ENCODE data around the gene SLC16A3. TPM values are rescaled to one million over a fixed set of nuclear protein-coding genes. Genes with fewer than 3 reads are reported as not detected.
A peak's percentile ranks its signal among the peaks of the same experiment; 100 is the strongest.
"Not testable (repeated sequence)": the region's sequence is repeated elsewhere in the genome, so short reads cannot be mapped to it uniquely, and the experiment has no call there.

SLC16A3 gene
- total RNA-seq, 1 donor from 2014 or later: 162 TPM

DNA sequence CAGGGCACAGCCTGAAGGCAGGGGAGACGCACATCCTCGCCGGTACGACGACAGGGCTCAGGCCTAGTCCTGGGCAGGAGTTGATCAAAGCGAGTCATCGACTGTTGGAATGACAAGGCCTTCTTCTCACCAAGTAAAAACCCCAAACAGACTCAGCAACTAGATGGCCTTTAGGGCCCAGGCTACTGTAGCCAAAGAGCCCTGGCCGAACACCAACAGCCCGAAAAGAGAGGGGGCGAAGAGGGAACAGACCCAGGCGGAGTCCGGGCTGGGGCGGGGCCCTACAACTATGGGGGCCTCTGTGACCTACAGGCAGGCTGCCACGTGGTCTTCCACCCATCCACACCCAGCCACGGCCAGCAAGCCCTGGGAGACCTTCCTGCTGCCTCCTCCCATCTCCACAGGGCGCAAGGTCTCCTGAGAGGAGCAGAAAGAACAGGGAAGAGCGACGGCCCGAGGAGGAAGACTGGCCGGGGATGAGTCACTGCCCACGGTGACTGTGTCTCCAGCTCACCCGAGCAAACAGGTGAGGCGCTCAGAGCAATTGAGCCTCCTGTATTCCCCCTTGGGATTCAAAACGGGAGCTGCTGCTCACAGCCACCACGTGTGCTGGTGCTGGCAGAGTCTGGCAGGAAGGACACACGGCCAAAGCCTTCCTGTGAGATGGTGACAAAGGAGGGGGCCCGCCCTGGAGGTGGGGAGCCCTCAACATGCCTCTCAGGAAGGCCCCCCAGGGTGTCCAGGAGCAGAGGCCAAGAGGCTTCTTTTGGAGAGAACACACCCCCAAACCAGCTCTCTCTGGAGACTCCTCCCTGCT is 17.7 kb downstream of the SLC16A3 start:
- Mint-ChIP-seq H3K27me3 (no peaks in the 10 kb centered on the region), H3K36me3 (ENCODE audit: low read depth) (peaks cover 61% of the 10 kb centered on the region), H3K4me3 (no peak overlapping the region), H3K4me1 (peaks cover 13% of the 10 kb centered on the region), H3K27ac (peak overlapping the region; percentile 29), H3K9me3 (no peaks in the 10 kb centered on the region)
- intact Hi-C loops (cut with micrococcal nuclease): no loop called here
- no peak for DNase-seq

- Mint-ChIP-seq H3K9me3 (no peaks in the 10 kb centered on the region), H3K36me3 (ENCODE audit: low read depth) (peaks cover 67% of the 10 kb centered on the region), H3K4me3 (no peak overlapping the region), H3K4me1 (peaks cover 11% of the 10 kb centered on the region), H3K27me3 (no peaks in the 10 kb centered on the region), H3K27ac (no peak overlapping the region)
- intact Hi-C loops (cut with micrococcal nuclease): no loop called here
- DNase-seq: no peak
Observed at GRCh38 chr17:82247182-82247823, 18.5 kb downstream of the SLC16A3 start.

DNA sequence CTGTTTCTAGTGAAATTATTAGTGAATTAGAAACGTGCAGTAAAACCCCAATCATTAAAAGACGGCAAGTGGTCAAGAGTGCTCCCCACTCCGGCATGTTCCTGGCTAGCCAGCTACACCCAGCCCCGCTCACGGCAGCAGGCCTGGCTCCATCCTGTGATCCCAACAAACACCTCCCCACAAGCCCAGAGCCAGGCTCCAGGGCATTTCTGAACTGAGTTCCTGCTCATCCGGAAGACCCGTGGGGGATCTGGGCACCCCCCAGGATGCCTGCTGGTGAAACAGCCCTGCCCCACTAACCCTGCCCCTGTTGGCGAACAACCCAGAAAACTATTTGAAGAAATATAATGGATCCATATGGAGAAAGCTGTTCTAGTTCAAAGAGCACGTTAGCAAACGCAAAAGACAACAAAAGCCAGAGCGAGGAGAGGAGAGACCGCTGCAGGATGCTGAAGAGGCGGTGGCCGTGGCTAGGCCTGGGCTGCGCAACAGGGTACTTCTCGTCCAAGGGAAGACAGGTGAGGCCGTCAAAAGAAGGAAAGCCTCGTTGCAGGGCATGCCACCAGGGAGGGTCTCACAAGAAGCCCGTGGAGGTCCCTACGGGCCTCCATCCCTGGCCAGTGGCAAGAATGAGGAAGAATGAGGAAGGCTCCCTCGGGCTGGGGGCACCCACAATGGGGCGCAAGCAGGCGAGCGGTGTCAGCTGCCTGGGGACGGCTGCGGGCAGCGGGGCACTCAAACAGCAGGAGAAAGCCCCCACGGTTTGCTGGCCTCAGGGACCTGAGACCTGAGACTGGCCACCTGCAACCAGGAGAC is 19.2 kb downstream of the SLC16A3 start:
- intact Hi-C loops (cut with micrococcal nuclease): no loop called here
- Mint-ChIP-seq H3K36me3 (ENCODE audit: low read depth) (peaks cover 71% of the 10 kb centered on the region), H3K27me3 (no peaks in the 10 kb centered on the region), H3K27ac (no peak overlapping the region), H3K4me3 (no peak overlapping the region), H3K9me3 (no peaks in the 10 kb centered on the region), H3K4me1 (peaks cover 14% of the 10 kb centered on the region)
- DNase-seq: no peak

DNA sequence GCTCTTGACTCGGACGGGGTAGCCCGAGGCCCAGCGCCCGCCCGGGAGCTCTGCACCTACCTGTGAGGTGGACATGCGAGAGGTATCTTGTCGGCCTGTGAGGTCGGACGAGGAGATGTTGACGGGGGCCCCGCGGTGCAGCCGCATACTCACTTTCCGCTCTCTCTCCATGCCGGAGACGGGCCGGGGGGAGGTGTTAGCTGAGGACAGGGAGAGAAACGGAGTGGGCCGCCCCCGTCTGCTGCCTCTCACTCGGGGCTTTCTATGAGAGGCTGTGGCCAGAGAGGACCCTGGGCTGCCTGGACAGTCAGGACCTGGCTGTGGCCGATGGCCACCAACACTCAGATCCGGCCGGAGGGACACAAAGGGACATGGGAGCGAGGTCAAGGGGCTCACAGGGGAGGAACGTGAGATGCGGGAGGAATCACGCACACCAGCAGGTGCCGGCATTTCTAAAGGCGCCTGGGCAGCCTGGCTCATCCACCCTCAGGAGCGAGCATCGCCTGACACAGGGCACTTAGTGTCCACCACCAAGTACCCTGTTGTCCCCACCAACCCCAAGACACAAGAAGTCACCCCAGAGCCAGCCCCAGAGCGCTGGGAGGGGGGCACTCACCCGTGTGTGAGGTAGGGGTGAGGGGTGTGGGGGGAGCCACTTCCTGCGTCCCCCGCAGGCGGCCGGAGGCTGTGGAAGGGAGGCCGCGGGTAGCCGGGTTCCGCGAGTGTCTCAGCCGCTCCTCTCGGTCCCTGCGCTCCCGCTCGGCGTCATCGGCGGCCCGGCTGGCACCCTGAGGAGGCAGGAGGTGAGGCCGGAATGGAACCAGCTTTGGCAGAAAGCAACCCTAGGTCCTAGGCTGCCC is 20.2 kb downstream of the SLC16A3 start:
- H3K36me3 Mint-ChIP-seq (ENCODE audit: low read depth): peaks cover 68% of the 10 kb centered on the region
- peak overlapping the region; percentile 41 for H3K27ac Mint-ChIP-seq
- peaks cover 11% of the 10 kb centered on the region for H3K4me1 Mint-ChIP-seq
- no peak for DNase-seq
- no peak overlapping the region for H3K4me3 Mint-ChIP-seq
- intact Hi-C loops (cut with micrococcal nuclease): no loop called here
- H3K9me3 Mint-ChIP-seq: no peaks in the 10 kb centered on the region
- no peaks in the 10 kb centered on the region for H3K27me3 Mint-ChIP-seq

DNA sequence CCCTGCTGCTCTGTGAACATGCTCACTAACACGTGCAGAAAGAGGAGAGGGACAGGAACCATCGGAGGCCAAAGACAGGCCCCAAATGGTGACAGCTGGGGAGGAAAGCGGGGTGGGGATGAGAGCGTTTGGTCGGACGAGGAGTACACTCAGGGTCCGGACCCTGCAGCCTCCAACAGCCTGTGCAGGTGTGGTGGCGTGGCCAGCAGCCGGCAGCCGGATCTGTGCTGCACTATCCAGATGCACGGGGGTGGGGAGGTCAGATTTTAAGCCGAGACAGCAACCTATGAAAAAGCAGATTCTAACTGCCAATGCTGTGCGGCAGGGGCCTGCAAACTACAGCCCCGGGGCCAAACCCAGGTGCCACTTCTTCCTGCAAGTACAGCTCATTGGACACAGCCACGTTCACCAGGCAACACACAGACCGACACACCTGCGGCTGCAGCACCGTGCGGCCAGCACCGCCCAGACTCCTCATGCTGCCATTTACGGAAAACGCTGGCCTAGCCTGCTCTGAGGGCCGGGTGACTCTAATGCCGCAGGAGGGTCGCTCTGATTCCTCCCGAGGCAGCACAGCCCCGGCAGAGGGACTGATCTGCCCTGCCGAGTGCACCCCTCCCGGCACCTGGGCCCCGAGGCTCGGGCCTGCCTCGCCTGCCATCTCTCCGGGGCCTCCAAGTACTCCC is 21.2 kb downstream of the SLC16A3 start:
- Mint-ChIP-seq H3K4me1 (peaks cover 9% of the 10 kb centered on the region), H3K27me3 (no peaks in the 10 kb centered on the region), H3K36me3 (ENCODE audit: low read depth) (peaks cover 60% of the 10 kb centered on the region), H3K4me3 (no peak overlapping the region), H3K9me3 (no peaks in the 10 kb centered on the region), H3K27ac (no peak overlapping the region)
- intact Hi-C loops (cut with micrococcal nuclease): no loop called here
- DNase-seq: no peak

DNA sequence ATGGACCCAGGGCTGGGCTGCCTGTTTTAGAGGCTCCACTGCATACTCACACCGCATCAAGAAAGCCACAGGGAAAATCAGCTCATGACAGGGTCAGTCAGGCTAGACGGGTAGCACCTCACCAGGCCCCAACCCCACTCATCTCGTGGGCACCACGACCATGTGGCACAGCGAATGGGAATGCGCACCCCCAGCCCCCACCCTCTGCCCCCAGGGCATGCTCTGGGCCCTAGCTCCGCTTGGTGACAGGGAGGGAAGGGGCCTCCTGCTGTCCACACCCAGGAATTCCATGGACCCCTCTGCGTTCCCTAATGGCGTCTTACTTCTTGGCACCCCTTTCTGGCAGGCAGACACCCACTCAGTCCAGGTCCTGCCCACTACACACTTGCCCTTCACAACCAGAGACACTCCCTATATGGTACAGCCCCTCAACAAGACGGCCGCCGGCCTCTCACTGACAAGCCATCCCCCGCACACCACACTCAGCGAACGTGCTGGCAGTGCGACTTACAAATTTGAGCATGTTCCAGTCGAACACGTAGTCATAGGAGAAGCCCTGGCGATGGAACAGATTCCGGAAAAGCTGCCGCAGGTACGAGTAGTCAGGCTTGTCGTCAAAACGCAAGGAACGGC is 22.1 kb downstream of the SLC16A3 start:
- no peaks in the 10 kb centered on the region for H3K27me3 Mint-ChIP-seq
- H3K4me3 Mint-ChIP-seq: no peak overlapping the region
- DNase-seq: no peak
- peaks cover 9% of the 10 kb centered on the region for H3K4me1 Mint-ChIP-seq
- intact Hi-C loops (cut with micrococcal nuclease): no loop called here
- H3K27ac Mint-ChIP-seq: peak overlapping the region; percentile 41
- peaks cover 62% of the 10 kb centered on the region for H3K36me3 Mint-ChIP-seq (ENCODE audit: low read depth)
- no peaks in the 10 kb centered on the region for H3K9me3 Mint-ChIP-seq

GRCh38 chr17:82252511-82253178 is 23.8 kb downstream of the SLC16A3 start:
- no peak overlapping the region for H3K4me3 Mint-ChIP-seq
- H3K27ac Mint-ChIP-seq: no peak overlapping the region
- H3K27me3 Mint-ChIP-seq: no peaks in the 10 kb centered on the region
- no peaks in the 10 kb centered on the region for H3K9me3 Mint-ChIP-seq
- DNase-seq: no peak
- intact Hi-C loops (cut with micrococcal nuclease): no loop called here
- H3K36me3 Mint-ChIP-seq (ENCODE audit: low read depth): peaks cover 68% of the 10 kb centered on the region
- peaks cover 9% of the 10 kb centered on the region for H3K4me1 Mint-ChIP-seq

DNA sequence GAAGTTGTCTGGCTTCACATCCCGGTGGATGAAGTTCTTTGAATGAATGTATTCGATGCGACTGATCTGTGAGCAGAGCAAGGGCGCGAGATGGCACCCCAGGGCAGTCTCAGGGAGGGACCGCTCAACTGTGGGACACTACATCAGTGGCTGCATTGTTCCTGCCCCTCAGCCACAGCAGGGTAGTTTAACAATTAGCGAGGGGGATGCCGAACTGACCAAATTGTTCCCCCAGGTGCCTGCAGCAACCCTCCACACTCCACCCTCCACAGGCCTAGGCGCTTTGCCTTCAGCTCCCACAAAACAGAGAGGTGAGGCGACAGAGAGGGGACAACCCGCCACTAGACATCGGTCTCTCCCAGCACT is 24.3 kb downstream of the SLC16A3 start:
- DNase-seq: no peak
- Mint-ChIP-seq H3K9me3 (no peaks in the 10 kb centered on the region), H3K4me3 (no peak overlapping the region), H3K4me1 (peaks cover 10% of the 10 kb centered on the region), H3K36me3 (ENCODE audit: low read depth) (peaks cover 67% of the 10 kb centered on the region), H3K27ac (no peak overlapping the region), H3K27me3 (no peaks in the 10 kb centered on the region)
- intact Hi-C loops (cut with micrococcal nuclease): no loop called here

DNA sequence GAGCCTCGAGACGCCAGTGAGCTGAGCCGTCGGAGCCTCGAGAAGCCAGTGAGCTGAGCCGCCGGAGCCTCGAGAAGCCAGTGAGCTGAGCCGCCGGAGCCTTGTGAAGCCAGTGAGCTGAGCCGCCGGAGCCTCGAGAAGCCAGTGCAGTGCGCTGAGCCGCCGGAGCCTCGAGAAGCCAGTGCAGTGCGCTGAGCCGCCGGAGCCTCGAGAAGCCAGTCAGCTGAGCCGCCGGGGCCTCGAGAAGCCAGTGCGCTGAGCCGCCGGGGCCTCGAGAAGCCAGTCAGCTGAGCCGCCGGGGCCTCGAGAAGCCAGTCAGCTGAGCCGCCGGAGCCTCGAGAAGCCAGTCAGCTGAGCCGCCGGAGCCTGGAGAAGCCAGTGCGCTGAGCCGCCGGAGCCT is 25.3 kb downstream of the SLC16A3 start:
- Mint-ChIP-seq H3K4me1 (peaks cover 10% of the 10 kb centered on the region), H3K36me3 (ENCODE audit: low read depth) (peaks cover 67% of the 10 kb centered on the region)
- H3K27me3 Mint-ChIP-seq; H3K4me3 Mint-ChIP-seq; H3K9me3 Mint-ChIP-seq; intact Hi-C loops (cut with micrococcal nuclease); DNase-seq; H3K27ac Mint-ChIP-seq: not testable (repeated sequence)

DNA sequence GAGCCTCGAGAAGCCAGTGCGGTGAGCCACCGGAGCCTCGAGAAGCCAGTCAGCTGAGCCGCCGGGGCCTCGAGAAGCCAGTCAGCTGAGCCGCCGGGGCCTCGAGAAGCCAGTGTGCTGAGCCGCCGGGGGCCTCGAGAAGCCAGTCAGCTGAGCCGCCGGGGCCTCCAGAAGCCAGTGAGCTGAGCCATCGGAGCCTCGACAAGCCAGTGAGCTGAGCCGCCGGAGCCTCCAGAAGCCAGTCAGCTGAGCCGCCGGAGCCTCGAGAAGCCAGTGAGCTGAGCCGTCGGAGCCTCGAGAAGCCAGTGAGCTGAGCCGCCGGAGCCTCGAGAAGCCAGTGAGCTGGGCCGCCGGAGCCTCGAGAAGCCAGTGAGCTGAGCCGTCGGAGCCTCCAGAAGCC is 25.9 kb downstream of the SLC16A3 start:
- H3K27ac Mint-ChIP-seq; H3K9me3 Mint-ChIP-seq; DNase-seq; intact Hi-C loops (cut with micrococcal nuclease); H3K4me3 Mint-ChIP-seq; H3K27me3 Mint-ChIP-seq: not testable (repeated sequence)
- Mint-ChIP-seq H3K4me1 (peaks cover 10% of the 10 kb centered on the region), H3K36me3 (ENCODE audit: low read depth) (peaks cover 72% of the 10 kb centered on the region)

DNA sequence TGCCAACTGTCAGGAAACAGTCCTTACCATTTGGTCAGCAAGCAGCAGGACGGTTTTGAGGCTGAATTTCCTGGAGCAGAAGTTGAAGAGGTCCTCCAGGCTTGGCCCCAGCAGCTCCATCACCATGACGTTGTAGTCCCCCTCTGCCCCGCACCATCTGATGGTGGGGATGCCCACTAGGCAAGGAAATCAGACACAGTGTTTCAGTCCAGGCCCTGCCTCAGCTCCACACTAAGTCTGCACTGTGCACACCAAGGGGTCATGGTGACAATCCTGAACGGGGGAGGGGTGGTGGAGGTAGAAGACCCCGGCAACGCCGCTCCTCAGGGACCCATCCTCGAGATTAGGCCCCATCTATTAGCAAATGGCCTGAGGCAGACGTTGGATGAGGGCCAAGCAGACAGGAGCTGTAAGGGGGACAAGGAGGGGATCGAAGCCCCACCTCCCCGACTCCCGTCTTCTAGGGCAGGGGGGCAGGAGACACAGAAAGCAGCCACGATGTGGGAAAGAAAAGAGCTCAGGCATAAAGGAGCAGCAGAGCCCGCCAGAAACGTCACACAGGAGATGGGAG is 26.6 kb downstream of the SLC16A3 start:
- intact Hi-C loops (cut with micrococcal nuclease): no loop called here
- Mint-ChIP-seq H3K4me1 (peaks cover 10% of the 10 kb centered on the region), H3K36me3 (ENCODE audit: low read depth) (peaks cover 78% of the 10 kb centered on the region), H3K4me3 (no peak overlapping the region), H3K27ac (no peak overlapping the region), H3K27me3 (no peaks in the 10 kb centered on the region), H3K9me3 (no peaks in the 10 kb centered on the region)
- DNase-seq: no peak

- no peaks in the 10 kb centered on the region for H3K27me3 Mint-ChIP-seq
- peaks cover 8% of the 10 kb centered on the region for H3K4me1 Mint-ChIP-seq
- no peak for DNase-seq
- H3K4me3 Mint-ChIP-seq: no peak overlapping the region
- peak overlapping the region; percentile 43 for H3K27ac Mint-ChIP-seq
- H3K36me3 Mint-ChIP-seq (ENCODE audit: low read depth): peaks cover 80% of the 10 kb centered on the region
- intact Hi-C loops (cut with micrococcal nuclease): no loop called here
- H3K9me3 Mint-ChIP-seq: no peaks in the 10 kb centered on the region
Observed at GRCh38 chr17:82256242-82256885, 27.5 kb downstream of the SLC16A3 start.
